CD4-positive, alpha-beta T cell treated with Interferon gamma for 1 hour (primary cell): Measurements from ENCODE around the gene NALCN.

Experiments used
- DNase-seq: peaks from one replicate; pipeline ENCODE4 v3.0.0-alpha.2; 2020

NALCN gene

DNA sequence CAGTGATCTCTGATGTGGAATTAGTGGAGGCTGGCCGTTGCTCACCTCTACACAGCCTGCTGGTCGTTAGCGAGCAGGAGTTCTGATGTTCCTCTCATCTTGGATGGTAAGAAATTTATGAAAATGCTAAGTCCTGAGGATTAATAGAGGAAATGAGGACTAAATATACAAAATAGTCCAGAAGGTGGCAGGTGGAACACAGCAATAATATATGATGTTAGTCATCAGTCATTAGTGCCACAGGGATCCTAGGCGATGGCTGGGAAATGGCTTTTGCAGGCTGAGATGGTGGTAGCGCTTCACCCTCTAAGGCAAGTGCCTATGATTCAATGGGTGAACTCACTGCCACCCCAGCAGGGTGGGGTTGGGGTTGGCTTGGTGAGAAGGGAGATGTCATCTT lies 403.1 kb downstream of the NALCN start:
- DNase-seq = no peak

GRCh38 chr13:101010100-101010499 lies 406.2 kb downstream of the NALCN start:
- no peak for DNase-seq

- DNase-seq = no peak
Measured at GRCh38 chr13:101007245-101007644, 409.1 kb downstream of the NALCN start.
